Right lobe of liver (tissue), 4 donors: ENCODE results near the gene GSTCD.

Experiments used
- POLR2A ChIP-seq: fragments of 450-650 bp; IDR thresholded peaks from one replicate; pipeline ENCODE4 v1.6.1; 2017; ENCODE audit warnings: antibody characterized with exemption, mild to moderate bottlenecking
- TF ChIP-seq, protein P1 (sequence below), 4 donors: fragments of 200-600 bp in 3 of 4; fragments of 450-650 bp in 1 of 4; IDR thresholded peaks; one replicate each; pipeline versions ENCODE4 v1.5.1 to v1.8.0; 2016 to 2022; ENCODE audit warnings: antibody characterized with exemption in 4 of 4, mild to moderate bottlenecking in 2 of 4
- donor health status: DM: no; HTN: no; CAD: no.
- donor health status: DM: no; HTN: no; CAD: no.
- donor health status: DM: no; HTN: yes; CAD: no.

- TF ChIP-seq, protein P1, sequence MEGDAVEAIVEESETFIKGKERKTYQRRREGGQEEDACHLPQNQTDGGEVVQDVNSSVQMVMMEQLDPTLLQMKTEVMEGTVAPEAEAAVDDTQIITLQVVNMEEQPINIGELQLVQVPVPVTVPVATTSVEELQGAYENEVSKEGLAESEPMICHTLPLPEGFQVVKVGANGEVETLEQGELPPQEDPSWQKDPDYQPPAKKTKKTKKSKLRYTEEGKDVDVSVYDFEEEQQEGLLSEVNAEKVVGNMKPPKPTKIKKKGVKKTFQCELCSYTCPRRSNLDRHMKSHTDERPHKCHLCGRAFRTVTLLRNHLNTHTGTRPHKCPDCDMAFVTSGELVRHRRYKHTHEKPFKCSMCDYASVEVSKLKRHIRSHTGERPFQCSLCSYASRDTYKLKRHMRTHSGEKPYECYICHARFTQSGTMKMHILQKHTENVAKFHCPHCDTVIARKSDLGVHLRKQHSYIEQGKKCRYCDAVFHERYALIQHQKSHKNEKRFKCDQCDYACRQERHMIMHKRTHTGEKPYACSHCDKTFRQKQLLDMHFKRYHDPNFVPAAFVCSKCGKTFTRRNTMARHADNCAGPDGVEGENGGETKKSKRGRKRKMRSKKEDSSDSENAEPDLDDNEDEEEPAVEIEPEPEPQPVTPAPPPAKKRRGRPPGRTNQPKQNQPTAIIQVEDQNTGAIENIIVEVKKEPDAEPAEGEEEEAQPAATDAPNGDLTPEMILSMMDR (IDR thresholded peaks at IDR 0.05), result no peak
- no peak for TF ChIP-seq POLR2A
Measured at GRCh38 chr4:105836537-105836936, 128.0 kb downstream of the GSTCD start.
